HL-60 (cell line): Measurements from ENCODE around the gene BCL2.

ENCODE experiments used
- GABPA ChIP-seq: IDR thresholded peaks from 2 replicates; pipeline ENCODE4 v1.6.1; 2012; ENCODE audit warnings: low read depth
- POLR2AphosphoS5 ChIP-seq: IDR thresholded peaks from 2 replicates; pipeline ENCODE4 v1.6.1; 2012; ENCODE audit warnings: low read depth
- TF ChIP-seq, protein P1 (sequence below): IDR thresholded peaks from one replicate; pipeline ENCODE4 v1.5.1; 2011; ENCODE audit warnings: low read length, control low read depth, inconsistent platforms; ENCODE audit not compliant: insufficient read depth

DNA sequence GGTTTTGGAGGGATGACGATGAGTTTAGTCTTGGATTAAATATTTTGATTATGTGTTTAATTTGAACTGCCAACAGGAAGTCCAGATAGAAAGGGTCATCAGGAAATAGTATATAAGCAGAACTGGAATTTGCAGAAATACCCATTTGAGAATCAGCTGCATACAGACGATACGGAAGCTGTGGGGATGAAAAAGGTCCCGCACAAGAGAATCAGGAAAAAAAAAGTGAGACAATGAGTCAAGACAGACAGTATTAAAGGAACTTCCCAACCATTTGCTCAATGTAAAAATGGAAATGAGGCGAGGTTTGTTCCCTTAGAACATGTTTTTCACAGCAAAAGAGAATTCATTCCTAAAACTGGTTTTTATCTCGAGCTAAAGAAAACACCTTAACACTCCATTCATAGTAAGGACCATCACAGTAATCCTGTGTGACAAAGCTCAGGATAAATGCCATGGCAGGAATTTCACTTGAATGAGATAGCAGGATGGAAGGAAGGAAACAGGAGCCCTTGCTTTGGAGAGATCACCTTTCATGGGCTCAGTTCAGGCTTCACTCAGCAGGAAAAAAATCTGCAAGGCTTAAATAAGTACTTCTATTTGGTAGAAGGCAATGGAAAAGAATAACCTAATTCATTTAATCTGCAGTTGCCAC, 29.3 kb downstream of the BCL2 start:
- TF ChIP-seq, protein P1, sequence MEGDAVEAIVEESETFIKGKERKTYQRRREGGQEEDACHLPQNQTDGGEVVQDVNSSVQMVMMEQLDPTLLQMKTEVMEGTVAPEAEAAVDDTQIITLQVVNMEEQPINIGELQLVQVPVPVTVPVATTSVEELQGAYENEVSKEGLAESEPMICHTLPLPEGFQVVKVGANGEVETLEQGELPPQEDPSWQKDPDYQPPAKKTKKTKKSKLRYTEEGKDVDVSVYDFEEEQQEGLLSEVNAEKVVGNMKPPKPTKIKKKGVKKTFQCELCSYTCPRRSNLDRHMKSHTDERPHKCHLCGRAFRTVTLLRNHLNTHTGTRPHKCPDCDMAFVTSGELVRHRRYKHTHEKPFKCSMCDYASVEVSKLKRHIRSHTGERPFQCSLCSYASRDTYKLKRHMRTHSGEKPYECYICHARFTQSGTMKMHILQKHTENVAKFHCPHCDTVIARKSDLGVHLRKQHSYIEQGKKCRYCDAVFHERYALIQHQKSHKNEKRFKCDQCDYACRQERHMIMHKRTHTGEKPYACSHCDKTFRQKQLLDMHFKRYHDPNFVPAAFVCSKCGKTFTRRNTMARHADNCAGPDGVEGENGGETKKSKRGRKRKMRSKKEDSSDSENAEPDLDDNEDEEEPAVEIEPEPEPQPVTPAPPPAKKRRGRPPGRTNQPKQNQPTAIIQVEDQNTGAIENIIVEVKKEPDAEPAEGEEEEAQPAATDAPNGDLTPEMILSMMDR: no peak
- TF ChIP-seq POLR2AphosphoS5 (no peak), GABPA (no peak)
